Breast epithelium (tissue), 3 donors: ENCODE results near the gene FDX2.

Source experiments
- POLR2AphosphoS5 ChIP-seq, 3 donors: sonication (generic); formaldehyde crosslinking; IDR thresholded peaks; one replicate each; pipeline ENCODE4 v1.6.1; 2017; ENCODE audit warnings: antibody characterized with exemption in 3 of 3
- TF ChIP-seq, protein P1 (sequence below), 3 donors: fragments of 450-650 bp; IDR thresholded peaks; one replicate each; pipeline ENCODE4 v1.5.1; 2016 to 2017; ENCODE audit warnings: antibody characterized with exemption in 3 of 3, mild to moderate bottlenecking in 3 of 3, moderate library complexity in 3 of 3

GRCh38 chr19:10338940-10339339 is 23.1 kb upstream of the FDX2 start:
- TF ChIP-seq, protein P1, sequence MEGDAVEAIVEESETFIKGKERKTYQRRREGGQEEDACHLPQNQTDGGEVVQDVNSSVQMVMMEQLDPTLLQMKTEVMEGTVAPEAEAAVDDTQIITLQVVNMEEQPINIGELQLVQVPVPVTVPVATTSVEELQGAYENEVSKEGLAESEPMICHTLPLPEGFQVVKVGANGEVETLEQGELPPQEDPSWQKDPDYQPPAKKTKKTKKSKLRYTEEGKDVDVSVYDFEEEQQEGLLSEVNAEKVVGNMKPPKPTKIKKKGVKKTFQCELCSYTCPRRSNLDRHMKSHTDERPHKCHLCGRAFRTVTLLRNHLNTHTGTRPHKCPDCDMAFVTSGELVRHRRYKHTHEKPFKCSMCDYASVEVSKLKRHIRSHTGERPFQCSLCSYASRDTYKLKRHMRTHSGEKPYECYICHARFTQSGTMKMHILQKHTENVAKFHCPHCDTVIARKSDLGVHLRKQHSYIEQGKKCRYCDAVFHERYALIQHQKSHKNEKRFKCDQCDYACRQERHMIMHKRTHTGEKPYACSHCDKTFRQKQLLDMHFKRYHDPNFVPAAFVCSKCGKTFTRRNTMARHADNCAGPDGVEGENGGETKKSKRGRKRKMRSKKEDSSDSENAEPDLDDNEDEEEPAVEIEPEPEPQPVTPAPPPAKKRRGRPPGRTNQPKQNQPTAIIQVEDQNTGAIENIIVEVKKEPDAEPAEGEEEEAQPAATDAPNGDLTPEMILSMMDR (IDR thresholded peaks at IDR 0.05) = no peak
- TF ChIP-seq POLR2AphosphoS5 (IDR thresholded peaks at IDR 0.05) = no peak
